C1 segment of cervical spinal cord (tissue), 14 donors: ENCODE measurements around the gene CALCR.
A peak's percentile ranks its signal among the peaks of the same experiment; 100 is the strongest.

Experiments
- DNase-seq, 14 donors: peaks; one replicate each; lab custom pipeline; 2025; lab: John Stamatoyannopoulos, UW

CALCR gene

DNA sequence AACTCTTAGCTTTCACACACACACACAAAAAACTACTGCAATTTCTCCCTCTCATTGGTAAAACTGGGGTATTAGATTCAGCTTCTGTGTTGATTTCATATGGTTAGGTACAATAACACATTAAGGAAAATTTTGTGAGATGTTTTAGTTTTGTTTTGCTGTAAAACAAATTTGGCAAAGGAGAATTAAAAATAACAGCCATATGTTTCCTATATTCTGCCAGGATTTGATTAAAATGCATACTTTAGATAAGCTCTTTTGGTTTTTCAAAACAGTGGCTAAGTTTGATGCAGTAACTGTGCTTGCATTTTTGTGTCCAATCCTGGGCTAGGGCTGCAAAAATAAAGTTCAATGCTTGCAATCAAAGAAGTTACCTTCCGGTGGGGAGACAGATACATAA is 126.3 kb downstream of the CALCR start:
- no peak for DNase-seq

GRCh38 chr7:93447509-93447908 is 127.0 kb downstream of the CALCR start:
- no peak for DNase-seq

DNA sequence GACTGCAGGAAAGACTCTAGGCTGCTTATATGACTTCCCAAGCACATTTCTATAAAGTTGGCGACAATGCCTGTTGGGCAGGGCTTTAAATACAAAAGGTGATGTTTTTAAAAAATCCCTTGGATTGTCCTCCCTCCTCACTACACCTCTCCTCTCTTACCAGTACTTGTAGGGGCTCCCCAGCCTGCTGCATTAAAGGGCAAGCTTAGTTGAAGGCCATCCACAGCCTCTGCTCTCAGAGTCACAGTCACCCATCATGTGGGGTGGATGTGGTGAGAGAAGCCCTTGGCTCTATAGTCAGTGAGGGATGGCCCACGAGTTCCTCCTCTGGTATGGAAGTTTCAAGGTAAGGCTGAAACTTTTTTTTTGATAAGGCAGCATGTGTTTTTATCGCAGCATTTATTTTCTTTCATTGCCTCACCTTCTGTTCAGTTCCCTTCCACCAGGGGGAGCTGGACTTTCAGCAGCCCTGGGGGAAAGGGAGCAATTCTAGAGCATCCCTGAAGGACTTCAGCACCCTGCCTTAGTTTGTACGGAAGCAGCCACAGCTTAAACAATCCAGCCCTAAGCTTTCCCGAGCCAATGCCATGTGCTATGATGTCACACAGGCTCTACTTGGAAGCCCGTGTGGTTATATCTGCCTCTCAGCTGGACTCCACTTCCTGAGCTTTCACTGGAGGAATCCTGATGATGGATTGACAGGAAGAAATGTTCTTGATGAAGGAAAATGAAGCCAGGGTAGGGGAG is 131.9 kb downstream of the CALCR start:
- DNase-seq, result no peak

GRCh38 chr7:93435791-93436190 is 138.7 kb downstream of the CALCR start:
- no peak for DNase-seq

- no peak for DNase-seq
Measured at GRCh38 chr7:93432130-93432529, 142.4 kb downstream of the CALCR start.

DNA sequence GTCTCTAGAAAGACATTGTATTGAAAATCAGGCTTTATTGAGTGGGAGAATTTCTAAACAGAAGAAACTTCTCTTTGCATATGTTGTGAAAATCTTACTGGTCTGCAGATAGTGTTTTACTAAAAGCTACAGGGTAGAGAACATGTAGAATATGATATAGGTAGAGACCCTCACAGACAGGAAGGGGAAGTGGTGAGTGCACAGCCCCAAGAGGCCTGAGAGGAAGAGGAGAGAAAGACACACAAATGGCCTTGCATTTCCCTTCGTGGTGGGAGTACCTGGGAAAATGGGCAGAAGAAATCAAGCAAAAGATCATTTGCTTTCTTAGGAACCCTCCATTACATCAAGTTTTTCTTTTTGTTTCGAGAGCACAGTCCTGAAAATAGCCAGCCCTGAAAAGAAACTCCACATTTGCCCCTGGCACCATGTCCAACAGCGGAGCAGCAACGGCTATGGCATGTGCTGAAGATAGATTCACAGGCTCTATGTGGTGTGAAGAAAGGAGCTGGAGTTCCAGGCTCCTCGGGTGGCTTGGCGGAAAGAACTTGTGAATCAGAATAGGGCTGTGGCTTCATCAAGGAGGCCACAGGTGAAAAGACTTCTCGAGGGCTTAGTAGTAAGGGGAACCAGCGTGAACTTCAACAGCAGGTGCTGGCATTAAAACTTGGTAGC is 143.5 kb downstream of the CALCR start:
- no peak for DNase-seq

DNA sequence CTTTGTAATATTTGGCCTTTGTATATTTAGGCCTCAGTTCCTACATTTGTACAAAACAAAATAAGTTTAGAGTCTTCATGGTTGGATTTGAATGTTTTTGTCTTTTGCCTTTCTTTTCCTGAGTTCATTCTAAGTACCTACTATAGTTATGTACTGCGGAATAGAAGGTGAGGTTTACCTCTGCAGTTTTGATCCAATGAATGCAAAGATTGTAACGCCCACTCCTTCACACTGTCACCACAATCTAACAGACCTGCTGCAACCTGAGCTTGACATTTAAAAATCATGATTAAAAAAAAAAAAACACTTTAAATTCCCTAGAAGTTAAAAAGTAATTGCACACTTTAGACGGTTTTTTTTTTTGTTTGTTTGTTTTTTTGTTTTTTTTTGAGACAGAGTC is 145.0 kb downstream of the CALCR start:
- DNase-seq, result no peak

GRCh38 chr7:93427107-93427506 is 147.4 kb downstream of the CALCR start:
- DNase-seq, result no peak

DNA sequence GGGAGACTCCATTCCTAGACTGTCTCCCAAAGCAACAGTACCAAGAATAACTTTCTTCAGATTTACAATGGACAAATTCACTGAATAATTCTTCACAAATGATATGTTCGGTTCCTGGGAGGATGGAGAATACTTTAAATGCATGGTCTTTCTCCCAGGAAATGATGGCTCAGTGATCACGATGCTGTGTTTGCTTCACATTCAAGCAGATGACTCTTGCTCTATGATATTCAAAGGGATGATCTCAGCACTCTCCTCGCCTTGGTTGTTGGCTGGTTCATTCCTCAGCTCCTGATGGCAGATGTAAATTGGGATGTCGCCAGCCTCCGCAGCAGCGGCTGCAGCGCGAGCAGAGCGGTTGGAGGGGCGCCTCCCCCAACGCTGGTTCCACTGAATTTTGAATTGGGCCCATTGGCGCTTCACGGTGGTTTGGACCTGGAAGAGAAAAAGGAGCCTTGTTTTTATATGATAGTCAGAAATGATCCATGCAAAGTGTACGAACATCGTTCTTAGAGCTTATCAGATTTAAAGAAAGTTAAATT is 148.3 kb downstream of the CALCR start:
- DNase-seq, result no peak

DNA sequence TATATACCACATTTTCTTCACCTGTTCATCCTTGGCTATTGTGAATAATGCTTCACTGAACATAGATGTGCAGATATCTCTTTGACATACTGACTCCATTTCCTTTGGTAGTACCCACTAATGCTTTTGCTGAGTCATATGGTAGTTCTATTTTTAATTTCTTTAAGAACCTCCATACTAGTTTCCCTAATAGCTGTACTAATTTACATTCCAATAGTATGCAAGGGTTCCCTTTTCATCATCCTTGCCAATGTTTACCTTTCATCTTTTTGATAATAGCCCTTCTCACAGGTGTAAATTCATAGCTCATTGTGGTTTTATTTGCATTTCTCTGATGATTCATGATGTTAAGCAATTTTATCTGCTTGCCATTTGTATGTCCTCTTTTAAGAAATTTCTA is 159.9 kb downstream of the CALCR start:
- DNase-seq, result no peak

GRCh38 chr7:93409324-93409723 is 165.2 kb downstream of the CALCR start:
- no peak for DNase-seq

DNA sequence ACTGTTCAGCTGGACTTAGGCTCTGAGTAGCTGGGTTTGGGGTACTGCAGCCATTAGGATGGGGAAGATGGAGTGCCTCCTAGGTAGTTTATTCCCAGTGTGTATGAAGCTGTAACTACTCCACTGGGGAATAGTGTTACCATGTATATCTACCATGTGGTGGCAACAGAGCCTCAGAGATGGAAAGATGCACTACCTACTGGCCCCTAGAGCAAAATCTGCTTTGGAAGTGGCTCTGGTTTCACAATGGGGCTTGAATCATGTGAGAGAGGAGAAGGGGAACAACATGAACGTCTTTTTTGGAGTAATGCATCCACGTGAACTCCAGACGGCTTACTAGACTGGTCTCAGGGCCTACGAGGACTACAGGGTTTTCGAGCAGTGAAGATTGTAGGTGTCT is 167.3 kb downstream of the CALCR start:
- peak in 3 of 14 donors; percentile 1 to 18 (median 4) for DNase-seq

DNA sequence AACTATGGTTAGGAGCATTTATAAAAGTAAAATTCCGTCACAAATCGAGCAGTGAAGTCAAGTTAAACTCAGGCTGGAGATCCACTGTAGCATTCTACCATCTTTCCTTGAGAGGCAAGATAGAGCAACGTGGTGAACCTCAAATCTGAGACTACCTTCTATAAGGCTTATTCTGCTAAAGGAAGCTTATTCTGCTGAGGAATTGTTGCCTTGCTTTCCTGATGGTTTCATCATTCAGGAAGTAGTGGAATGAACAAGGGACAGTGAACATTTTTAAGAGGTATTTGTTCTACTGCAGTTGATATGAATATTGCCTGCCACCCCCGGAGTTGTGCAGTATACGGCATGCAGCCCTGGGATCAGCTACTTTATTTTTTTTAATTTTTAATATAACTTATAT is 171.6 kb downstream of the CALCR start:
- DNase-seq, result no peak

GRCh38 chr7:93399642-93400041 is 174.9 kb downstream of the CALCR start:
- DNase-seq, result no peak

DNA sequence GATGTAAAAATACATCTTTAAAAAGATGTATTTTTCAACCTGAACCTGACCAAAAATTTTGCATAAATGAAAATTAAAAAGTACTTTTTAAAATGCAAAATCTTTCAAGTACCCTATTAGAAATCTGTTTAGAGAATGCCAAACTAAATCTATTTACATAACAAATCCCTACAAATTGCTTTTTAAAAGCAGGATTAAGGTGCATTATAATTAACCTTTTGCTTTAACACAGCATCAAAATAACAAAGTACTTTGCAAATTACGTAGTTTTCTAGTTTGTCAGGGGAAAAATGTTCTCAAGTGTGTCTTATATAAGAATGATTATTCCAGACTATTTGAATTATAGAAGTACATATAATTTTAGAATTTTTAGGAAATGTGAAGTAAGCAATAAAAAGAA is 181.5 kb downstream of the CALCR start:
- no peak for DNase-seq

DNA sequence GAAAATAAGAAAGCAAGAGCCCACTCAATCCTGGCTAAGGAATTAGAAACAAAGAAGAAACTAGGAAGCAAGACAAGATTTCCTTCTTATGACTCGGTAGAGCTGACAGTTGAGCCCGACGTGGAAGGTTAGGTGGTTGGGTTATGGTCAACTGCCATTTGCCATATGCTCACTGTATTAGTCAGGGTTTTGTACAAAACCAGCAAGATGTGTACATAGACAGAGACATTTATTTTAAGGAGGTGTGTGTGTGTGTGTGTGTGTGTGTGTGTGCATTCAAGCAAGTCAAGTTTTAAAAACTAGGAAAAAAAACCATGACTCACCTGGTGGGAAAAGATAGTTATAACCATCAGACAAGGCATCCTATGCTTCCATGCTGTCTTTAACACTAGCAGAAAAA is 183.9 kb downstream of the CALCR start:
- no peak for DNase-seq

- no peak for DNase-seq
Measured at GRCh38 chr7:93382362-93382761, 192.2 kb downstream of the CALCR start.

- DNase-seq, result no peak
Measured at GRCh38 chr7:93378131-93378760, 196.3 kb downstream of the CALCR start.

DNA sequence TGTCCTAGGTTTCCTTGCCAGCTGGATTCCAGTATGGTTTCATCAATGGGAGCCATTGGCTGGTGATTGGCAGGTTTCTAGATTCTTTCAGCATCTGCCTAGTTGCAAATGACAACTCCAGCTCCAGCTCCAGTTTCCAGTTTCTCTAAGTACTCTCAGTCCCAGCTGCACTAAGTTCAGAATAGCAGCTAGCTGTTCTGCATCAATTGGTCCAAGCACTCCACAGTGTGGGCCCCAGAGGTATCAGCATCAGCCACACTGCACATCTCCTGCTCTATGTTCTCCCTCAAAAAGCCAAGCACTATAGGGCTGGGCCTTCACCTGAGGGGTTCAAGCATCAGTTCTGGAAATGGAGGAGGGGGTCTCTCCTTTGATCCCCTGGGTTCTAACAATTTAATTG is 198.9 kb downstream of the CALCR start:
- no peak for DNase-seq
